Right ventricle myocardium superior (tissue), 1 donor: Measurements from ENCODE around the gene NCOA3. TPM values are rescaled to one million over a fixed set of nuclear protein-coding genes. Genes with fewer than 3 reads are reported as not detected.

Source experiments
- ATAC-seq: fragments of 200-7000 bp; cut with Tn5 transposase; one replicate; pipeline ENCODE4 v1.9.1; 2020; ENCODE audit warnings: mild to moderate bottlenecking; ENCODE audit not compliant: poor library complexity
- DNase-seq: peaks from one replicate; pipeline ENCODE4 v3.0.0-alpha.2; 2020
- intact Hi-C: fragments of 100-400 bp; cut with DNase I; formaldehyde crosslinking; loops from one replicate; pipeline ENCODE4 v1.11.2; 2022
- total RNA-seq: library from RNA; stranded (reverse); fragmentation: NEBNext Ultra II Directional; extraction: Animal tissue kit (Norgen Biotek cat#: 25700); gene quantifications from one replicate; pipeline ENCODE4 v1.2.1, GENCODE V29; 2021
- donor health status: DM: no; HTN: yes; CAD: no; lungs with severe emphysema.

NCOA3 gene
- total RNA-seq, 1 donor from 2014 or later, result 19.1 TPM

DNA sequence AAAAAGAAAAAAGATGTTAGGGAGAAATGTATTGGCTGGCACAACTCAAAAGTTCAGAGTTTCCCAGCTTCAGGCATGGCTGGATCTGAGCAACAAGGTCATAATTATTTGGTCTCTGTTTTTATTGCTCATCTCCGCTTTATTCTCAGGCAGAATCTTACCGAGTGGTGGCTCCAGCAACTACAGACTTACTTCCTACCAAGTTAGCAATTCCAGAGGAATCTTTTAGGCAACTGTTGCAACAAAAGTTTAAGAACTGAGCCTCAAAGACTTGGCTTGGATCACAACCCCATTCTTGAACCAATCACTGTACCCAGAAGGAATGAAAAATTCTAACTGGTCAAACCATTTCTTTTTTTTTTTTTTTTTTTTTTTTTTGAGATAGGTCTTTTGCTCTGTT is 35.5 kb upstream of the NCOA3 start:
- no peak for DNase-seq
- intact Hi-C loops, result no loop called here
- ATAC-seq, result no peak

- DNase-seq (no peak), ATAC-seq (no peak)
- intact Hi-C loops, result no loop called here
Observed at GRCh38 chr20:47466704-47467459, 34.8 kb upstream of the NCOA3 start.

DNA sequence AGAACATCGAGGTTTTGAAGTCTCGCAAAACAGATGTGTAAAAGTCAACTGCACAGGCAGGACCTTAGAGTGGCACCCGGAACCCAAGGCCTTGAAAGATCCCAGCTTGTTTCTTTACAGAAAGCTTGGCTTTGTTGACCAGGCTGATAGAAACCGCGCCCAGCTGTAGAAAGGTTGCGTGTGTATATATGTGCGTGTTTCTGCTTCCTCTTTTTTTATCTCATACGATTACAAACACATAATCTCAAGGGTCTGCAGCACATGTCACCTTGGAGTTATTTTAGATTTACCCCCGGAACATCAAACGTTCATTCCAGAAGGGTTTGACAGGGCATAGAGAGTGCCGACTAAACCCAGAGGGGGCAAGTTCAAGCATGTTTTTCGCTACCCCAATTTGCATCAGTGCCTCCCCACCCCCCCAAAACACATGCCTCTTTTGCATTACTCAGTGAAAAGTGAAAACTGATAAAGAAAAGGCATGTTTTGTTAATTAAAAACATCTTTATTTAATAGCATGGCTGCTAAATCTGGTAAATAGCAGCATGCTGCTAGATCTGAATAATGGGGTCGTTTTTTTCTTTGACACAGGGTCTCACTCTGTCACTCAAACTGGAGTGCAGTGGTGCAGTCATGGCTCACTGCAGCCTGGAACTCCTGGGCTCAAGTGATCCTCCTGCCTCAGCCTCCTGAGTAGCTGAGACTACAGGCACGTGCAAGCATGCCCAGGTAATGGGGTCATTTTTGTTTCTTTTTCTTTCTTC is 33.2 kb upstream of the NCOA3 start:
- intact Hi-C loops, result no loop called here
- ATAC-seq, result no peak
- no peak for DNase-seq

DNA sequence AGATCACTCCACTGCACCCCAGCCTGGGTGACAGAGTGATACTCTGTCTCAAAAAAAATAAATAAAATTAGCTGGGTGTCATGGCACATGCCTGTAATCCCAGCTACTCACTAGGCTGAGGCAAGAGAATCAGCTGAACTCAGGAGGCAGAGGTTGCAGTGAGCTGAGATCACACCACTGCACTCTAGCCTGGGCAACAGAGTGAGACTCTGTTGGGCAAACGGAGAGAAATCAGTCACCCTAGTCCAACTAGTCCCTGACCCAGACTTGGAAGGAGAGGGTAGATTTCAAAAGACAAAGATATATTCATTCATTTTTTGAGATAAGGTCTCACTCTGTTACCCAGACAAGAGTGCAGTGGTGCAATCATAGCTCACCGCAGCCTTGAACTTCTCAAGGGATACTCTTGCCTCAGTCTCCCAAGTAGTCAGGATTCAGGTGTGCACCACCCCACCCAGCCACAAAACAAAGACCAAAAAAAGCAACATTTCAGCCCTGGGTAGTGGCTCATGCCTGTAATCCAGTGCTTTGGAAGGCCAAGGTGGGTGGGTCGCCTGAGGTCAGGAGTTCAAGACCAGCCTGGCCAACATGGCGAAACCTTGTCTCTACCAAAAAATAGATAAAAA is 26.2 kb upstream of the NCOA3 start:
- intact Hi-C loops, result no loop called here
- no peak for ATAC-seq
- DNase-seq, result no peak

GRCh38 chr20:47476452-47476851 is 25.2 kb upstream of the NCOA3 start:
- DNase-seq (no peak), ATAC-seq (no peak)
- intact Hi-C loops, result no loop called here

- DNase-seq (no peak), ATAC-seq (no peak)
- intact Hi-C loops, result no loop called here
Observed at GRCh38 chr20:47479093-47479492, 22.6 kb upstream of the NCOA3 start.

- ATAC-seq (peak; percentile 62), DNase-seq (no peak)
- intact Hi-C loops, result no loop called here
Observed at GRCh38 chr20:47479506-47479905, 22.2 kb upstream of the NCOA3 start.

GRCh38 chr20:47480239-47480638 is 21.4 kb upstream of the NCOA3 start:
- no peak for DNase-seq
- intact Hi-C loops, result no loop called here
- ATAC-seq, result no peak

GRCh38 chr20:47480705-47481104 is 21.0 kb upstream of the NCOA3 start:
- no peak for DNase-seq
- no peak for ATAC-seq
- intact Hi-C loops, result no loop called here

DNA sequence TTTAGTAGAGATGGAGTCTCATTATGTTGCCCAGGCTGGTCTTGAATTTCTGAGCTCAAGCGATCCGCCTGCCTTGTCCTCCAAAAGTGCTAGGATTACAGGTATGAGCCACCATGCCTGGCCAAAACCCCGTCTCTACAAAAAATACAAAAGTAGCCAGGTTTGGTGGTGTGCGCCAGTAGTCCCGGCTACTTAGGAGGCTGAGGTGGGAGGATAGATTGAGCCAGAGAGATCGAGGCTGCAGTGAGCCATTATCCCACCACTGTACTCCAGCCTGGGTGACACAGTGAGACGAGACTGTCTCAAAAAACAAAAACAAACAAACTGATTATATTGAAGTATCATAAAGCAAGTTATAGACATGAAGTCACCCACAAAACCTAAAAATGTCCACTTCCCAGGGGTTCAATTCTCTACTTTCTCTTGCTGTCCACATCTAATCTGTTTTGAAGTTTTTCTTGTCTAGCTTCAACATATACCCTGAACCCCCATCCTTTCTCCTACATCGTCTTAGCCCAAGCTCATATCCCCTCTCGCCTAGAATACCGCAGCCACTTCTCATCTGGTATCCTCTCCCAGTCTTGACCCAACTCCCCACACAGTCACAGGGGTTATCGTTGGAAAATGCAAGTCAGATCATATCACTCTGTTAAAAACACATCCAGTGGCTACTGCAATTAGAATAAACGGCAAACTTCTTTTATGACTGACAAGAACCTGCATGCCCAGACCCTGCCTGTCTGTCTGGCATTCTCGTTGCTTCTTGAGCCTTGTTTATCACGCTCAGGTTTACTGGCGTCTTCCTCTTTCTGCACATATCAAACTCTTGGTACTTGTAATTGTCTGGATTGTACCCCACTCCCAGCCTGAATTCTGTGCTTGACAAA is 20.1 kb upstream of the NCOA3 start:
- intact Hi-C loops, result no loop called here

DNA sequence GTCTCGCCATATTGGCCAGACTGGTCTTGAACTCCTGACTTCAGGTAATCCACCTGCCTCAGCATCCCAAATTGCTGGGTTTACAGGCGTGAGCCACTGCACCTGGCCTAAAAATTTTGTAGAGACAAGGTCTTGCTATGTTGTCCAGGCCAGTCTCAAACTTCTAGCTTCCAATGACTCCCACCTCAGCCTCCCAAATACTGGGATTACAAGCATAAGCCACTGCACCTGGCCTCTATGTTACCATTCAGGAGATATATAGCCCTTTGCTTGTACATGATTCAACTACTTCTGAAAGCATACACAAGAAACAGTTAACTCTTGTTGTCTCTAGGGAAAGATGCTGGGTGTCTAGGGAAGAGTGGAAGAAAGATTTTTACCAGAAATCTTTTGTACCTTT is 19.0 kb upstream of the NCOA3 start:
- ATAC-seq, result no peak
- intact Hi-C loops, result no loop called here
- DNase-seq, result no peak

More for the DNA sequence above, 20.1 kb upstream of the NCOA3 start:
- ATAC-seq (no peak), DNase-seq (no peak)

DNA sequence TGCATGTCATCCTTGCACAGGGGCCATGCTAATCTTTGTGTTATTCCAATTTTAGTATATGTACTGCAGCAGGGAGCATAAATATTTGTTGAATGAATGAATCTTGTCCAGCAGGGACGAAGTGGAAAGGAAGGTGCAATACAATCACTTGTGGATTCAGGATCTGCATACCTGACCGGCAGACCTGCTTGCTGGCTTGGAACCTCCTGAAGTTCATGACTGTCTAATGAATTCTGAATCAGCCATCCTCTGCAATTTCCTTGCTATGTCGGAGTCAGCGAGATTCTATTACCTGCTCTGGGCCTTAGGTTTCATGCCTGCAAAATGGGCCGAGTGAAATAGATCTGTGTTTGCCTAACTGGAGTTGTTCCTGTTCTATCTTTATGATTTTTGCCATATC is 17.4 kb upstream of the NCOA3 start:
- intact Hi-C loops, result no loop called here
- DNase-seq (no peak), ATAC-seq (no peak)

DNA sequence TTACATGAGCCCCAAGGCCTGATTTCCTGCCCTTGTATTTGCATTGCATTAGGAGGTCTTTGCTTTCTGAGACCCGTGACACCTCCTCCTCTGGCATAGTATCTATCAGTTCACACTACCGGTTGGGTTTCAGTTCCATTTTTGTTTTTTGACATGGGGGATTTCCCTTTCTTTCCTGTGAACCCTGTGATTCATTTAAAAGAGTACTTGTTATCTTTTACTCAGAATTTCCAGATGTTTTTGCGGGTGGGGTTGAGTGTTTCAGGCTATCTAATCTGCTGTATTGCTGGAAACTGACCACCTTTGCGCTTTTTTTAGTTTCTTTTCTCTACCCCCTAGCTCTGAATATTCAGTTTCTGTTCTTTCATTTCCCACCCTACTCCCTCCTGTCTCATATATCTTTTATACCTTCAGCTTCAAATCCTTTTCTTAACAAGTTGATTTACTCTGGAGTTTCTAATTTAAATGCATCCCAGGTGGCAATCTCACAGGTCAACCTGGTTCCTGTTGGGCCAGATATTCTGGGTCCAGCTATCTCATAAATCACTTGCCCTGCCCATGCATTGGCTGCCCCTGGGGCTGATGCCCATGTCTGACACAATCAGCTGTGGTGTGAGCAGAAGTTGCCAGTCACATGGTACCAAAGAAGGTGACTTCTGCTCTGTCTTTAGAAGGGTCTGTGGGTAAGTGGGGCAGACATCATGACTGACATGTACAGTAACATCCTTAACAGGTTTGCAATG is 14.3 kb upstream of the NCOA3 start:
- intact Hi-C loops, result no loop called here
- no peak for ATAC-seq
- no peak for DNase-seq

DNA sequence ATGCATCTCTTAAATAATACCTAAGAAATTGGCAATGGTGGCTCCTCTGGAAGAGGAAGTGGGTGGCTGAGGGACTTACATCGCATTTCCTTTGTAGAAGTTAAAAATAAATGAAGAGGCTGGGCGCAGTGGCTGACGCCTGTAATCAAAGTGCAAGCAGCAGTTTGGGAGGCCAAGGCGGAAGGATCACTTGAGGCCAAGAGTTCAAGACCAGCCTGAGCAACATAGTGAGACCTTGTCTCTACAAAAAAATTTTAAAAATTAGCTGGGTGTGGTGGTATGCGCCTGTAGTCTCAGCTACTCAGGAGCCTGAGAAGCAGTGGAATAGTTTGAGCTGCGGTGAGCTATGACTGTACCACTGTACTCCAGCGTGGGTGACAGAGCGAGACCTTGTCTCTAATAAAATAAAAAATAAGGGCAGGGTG is 12.2 kb upstream of the NCOA3 start:
- ATAC-seq (no peak), DNase-seq (peak; percentile 62)
- intact Hi-C loops, result no loop called here

- no peak for ATAC-seq
- no peak for DNase-seq
- intact Hi-C loops, result no loop called here
Observed at GRCh38 chr20:47490795-47491194, 10.9 kb upstream of the NCOA3 start.

DNA sequence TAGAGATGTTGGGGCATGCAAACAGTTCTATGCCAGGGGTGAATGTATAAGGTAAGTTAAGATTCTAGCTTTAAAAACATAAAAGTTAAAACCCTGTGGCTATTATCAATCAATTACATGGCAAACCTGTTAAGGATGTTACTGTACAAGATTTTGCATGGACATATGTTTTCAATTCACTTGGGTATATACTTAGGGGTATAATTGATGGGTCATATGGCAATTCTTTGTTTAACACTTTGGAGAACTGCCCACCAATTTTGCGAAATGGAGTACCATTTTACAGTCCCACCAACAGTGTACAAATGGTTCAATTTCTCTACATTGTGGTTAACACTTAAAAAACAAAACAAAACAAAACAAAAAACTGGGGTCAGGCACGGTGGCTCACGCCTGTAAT is 9.4 kb upstream of the NCOA3 start:
- intact Hi-C loops, result no loop called here
- DNase-seq, result no peak

GRCh38 chr20:47493175-47493962 is 8.3 kb upstream of the NCOA3 start:
- ATAC-seq (peak; percentile 95), DNase-seq (peak; percentile 94)
- intact Hi-C loops, result no loop called here

More for the DNA sequence above, 9.4 kb upstream of the NCOA3 start:
- no peak for ATAC-seq

GRCh38 chr20:47493963-47494293 is 7.8 kb upstream of the NCOA3 start:
- intact Hi-C loops, result no loop called here
- ATAC-seq (no peak), DNase-seq (no peak)
